ENCODE measurements around the gene HS6ST3.
"Not testable (repeated sequence)": the region's sequence is repeated elsewhere in the genome, so short reads cannot be mapped to it uniquely, and the experiment has no call there.

The HS6ST3 gene

DNA sequence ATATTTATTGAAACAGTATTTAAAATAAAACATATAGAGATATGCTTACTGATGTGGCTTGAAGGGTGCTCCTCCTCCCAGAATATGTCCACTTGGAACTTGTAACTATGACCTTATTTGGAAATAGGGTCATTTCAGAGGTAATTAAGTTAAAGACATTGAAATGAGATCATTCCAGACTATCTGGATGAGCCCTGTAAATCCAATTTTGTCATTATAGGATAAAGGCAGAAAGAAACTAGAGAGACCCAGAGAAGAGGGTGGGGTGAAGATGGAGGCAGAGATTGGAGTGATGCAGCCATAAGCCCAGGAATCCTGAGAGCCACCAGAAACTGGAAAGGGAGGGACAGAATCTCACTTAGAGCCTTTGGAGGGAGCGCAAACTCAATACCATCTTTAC is 661.2 kb downstream of the HS6ST3 start:
- no peak for DNase-seq

GRCh38 chr13:96762876-96763275 is 673.0 kb downstream of the HS6ST3 start:
- no peak for DNase-seq

DNA sequence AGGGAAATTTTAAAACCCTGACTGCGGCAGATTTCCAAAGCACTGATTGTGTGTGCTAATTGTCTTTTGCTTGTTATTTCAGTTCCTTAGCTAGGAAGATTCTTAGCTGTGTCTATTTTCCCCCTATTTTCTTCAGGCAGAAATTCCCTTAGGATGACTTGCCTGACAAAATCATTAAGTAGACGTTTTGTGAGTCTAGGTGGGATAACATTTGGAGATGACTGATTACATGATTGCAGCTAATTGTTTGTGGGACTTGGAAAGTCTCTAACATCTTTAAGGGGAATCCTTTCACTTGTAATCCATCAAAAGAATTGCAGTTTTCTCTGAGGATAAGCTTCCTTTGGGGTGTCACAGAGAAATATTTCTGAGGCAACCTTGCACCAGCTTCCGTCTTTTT is 676.4 kb downstream of the HS6ST3 start:
- DNase-seq: no peak

DNA sequence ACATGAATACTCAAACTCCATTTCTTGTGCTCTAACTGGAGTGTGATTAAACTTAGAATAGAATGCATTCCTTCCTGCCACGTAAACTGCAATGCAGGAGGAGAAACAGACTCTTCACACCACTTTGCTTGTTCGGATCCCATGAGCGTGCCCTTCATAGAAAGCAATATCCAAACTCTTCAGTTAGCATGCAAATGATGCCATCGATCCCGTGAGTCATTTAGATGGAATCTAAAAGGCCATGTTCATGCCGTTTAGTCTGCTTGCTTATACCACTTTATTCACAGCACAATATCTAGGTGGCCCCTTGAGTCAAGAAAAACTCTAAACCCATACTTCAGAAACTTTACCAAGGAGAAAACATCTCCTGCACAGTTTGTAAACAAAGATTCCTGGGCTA is 678.6 kb downstream of the HS6ST3 start:
- DNase-seq: no peak

DNA sequence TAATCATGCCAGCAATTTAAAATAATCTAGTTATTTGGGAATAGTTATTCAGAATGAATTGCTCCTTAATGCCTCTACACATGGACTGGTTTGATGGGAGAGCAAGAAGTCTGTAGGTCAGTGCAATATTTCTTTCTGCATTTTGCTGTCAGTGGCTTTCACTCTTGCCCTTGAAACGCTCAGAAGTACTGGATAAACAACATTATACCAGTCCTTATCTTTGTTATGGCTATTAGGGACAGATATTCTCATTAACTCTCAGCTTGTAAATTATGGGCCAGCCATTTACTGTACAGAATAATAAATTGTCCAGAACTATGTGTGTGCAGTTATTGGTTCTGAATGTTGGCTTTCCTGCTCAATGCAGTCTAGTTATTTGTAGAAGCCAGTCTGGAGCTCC is 680.0 kb downstream of the HS6ST3 start:
- no peak for DNase-seq

- no peak for DNase-seq
Observed at GRCh38 chr13:96771486-96772367, 681.8 kb downstream of the HS6ST3 start.

GRCh38 chr13:96772426-96772825 is 682.5 kb downstream of the HS6ST3 start:
- DNase-seq: no peak

DNA sequence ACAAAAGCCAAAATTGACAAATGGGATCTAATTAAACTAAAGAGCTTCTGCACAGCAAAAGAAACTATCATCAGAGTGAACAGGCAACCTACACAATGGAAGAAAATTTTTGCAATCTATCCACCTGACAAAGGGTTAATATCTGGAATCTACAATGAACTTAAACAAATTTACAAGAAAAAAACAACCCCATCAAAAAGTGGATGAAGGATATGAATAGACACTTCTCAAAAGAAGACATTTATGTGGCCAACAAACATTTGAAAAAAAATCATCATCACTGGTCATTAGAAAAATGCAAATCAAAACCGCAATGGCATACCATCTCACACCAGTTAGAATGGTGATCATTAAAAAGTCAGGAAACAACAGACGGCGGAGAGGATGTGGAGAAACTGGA is 688.4 kb downstream of the HS6ST3 start:
- DNase-seq: not testable (repeated sequence)

DNA sequence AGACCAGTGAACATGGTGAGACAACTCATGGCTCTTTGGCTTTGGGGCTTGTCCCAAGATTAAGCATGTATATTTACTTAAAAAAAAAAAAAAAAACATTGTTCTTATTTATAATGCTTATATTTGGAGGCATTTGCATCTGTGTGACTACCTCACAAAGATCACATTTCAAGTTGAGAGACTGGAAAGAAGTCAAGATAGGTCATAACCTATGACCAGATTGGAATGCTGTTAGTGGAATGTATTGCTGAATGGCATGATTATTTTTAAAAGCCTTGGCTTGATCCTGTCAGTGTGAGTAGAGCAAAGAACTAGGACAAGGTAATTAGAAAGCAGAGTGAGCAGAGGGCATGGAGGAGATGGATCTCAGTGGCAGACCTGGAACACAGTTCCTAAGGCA is 689.8 kb downstream of the HS6ST3 start:
- no peak for DNase-seq

DNA sequence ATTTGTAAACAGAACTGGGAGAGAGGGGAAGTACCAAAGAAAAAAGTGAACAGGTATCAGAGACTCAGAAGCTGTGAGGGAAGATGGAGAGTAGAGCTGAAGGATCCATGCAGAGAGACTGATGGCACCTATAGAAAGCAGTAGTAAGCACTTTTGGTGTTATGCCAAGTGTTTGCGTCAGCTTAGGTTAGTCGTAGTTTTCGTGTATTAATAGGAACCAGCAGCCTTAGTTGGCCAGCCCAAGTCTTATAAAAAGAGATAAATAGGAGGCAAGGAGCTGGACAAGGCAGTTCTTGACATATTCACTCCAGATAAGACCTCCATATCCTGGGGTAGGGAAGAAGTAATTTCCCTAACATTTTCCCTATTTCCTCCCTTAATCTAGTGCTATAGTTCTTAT is 690.2 kb downstream of the HS6ST3 start:
- no peak for DNase-seq

- no peak for DNase-seq
Observed at GRCh38 chr13:96781141-96781540, 691.2 kb downstream of the HS6ST3 start.

DNA sequence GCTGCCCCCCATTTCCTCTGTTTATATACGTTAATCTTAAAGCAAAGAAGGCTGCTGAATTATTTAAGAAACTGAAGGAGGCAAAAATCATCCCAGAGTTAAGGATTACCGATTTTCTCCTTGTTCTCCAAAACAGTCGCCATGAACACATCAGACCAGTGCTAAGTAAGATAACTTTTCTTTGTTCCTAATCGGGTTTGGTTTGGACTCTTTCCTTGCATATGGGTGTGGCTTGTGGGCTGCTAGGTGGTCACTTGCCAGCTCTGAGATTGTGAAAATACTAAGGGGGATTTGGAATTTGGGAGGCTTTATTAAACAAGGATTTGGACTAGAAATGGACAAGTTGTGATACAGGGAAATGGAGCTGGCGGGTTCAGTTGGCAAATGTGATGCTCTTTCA is 692.3 kb downstream of the HS6ST3 start:
- no peak for DNase-seq

DNA sequence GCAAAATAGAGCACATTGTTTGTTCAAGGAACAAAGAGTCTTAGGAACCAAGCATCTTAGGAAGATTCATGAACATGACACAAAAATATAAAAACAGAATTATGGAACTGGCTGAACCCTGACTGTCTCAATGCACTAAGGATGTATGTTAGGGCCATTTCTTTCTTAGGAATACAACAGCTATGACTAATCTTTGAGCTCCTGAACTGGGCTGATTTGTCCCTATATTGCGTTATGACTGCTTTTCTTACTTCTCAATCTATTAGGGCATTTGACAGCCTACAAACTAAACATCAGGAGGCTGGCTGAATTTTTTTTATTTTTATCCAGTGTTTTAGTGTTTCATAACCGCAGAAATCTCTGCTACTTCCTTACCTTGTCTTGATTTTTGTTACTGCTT is 693.1 kb downstream of the HS6ST3 start:
- no peak for DNase-seq

- no peak for DNase-seq
Observed at GRCh38 chr13:96783511-96783910, 693.6 kb downstream of the HS6ST3 start.

- no peak for DNase-seq
Observed at GRCh38 chr13:96785986-96786385, 696.1 kb downstream of the HS6ST3 start.

GRCh38 chr13:96792188-96792587 is 702.3 kb downstream of the HS6ST3 start:
- no peak for DNase-seq

DNA sequence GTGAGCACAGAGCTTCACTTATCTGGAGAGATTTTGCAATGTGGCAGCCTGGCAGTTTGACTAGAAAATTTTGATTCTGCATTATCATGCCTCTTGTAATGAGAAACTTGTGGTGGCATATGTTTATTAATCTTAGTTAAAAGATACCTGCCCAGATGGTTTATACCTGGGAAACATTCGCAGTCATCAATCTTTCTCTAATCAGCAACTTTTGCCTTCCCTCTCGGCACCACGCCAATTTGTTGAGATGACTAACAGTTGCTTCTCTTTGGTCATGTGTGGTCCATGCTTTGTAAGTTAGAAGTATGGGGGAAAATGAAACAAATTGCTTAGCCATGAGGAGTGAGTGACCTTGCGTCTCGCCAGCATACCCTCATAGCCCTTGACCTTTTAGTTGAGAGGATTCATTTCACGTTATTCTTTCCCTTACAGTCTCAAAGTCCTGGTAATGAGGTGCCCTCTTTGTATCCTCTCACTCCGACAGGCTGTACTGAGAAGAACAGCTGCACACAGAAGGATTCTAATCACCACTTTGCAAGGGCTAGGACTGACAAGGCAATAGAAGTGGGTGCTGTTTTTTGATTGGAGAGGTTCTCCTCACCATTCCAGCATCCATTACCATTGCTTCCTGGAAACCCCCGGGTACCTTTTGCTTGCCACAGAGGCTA is 703.0 kb downstream of the HS6ST3 start:
- DNase-seq: no peak

DNA sequence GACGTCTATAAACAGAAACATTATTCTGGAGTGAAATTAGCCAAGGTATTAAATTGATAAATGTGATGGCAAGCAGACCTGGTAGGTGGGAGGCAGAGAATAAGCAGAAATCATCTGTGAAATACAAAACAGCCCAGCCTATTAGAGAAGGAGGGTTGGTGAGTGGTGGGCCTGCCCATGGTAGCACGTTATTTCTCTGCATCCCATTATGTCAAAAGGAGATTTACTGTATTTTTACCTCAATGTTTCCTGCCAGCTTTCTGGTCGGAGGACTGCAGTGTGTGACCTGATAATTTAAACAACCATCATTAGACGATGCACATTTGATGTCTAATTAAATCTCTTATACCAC is 703.5 kb downstream of the HS6ST3 start:
- no peak for DNase-seq

DNA sequence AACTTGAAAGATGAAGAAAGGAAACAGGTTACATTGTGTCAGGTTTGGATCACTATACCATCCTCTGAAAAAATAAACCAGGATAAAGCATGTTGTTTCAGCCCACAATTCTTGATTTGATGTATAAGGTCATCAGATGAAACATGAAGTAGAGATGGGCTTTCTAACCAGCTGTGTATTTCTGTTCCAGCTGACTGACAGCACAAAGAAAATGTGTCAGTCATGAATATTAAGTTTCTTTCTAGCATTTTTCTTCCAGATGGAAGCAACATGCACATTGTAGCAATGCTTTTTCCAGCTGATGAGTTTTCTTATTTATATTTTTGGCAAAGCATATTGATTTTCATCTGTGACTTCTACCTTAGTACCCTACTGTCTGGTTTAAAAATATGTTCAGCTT is 704.8 kb downstream of the HS6ST3 start:
- no peak for DNase-seq

DNA sequence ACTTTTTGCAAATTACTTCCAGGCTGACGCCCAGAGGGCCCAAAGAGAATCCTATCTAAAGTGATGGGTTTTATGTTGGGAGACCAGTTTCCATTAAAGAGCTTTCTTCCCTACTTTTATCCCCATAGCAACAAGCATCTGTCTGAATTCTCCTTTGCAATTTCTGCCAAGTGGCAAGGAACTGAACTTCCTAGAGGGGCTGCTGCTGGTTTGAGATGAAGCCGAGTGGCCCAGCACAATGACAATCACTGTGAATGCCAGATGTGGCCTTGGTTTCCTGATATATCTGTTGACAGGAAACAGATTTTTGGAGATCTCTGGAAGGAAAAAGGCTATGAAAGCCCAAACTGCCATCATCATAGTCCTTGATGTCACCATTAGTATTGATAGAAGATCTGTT is 705.8 kb downstream of the HS6ST3 start:
- DNase-seq: no peak

DNA sequence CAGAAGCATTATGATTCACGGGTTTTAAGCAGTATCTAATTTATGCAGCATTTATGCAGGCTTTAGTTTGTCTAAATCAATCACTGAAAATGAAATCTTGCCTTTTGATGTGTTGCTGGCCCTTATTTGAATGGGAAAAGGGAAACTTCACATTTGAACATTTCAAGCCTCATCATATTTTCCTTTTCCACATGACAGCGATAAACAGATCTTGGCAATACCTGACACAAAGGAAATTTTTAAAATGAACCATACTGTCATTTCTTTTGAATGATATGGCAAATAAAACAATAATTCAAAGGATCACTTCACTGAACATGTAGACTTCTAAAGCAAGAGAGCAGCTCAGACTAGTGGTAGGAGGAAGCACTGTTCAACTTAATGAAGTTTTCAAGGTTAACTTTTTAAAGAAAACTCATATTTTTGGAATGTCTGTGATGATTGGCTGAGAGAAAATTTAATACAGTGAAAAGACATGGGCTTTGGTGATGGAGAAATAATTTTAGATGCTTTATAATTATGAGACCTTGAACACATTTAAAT is 706.3 kb downstream of the HS6ST3 start:
- no peak for DNase-seq

GRCh38 chr13:96797136-96797535 is 707.2 kb downstream of the HS6ST3 start:
- no peak for DNase-seq

DNA sequence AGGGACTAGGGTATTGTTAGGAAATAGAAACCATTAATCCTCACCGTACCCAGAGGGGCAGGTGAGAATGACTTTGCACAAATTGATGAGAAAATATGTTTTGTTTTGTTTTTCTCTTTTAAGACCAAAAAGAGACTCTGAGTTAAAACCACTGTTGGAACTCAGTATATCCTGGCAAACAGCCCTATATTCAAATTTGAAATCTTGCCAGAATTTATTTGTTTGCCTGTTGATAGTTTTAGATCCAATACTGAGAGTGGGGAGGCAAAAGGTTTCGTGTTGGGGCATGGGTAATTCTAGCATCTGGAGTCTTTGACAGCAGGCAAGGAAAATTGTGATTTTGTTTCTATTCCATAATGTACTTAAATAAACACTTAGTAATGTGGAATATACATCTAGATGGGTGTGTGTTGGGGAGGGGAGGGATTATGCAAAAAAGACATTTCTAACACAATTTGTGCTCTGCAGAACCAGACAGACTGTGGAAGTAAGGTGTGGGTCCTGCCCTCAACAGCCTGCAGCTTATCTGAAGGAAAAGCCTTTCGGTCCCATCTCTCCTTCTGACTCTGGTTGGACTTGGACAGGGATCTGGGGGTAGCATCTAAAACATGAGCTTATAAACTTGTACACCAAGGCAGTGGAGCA is 713.7 kb downstream of the HS6ST3 start:
- no peak for DNase-seq

DNA sequence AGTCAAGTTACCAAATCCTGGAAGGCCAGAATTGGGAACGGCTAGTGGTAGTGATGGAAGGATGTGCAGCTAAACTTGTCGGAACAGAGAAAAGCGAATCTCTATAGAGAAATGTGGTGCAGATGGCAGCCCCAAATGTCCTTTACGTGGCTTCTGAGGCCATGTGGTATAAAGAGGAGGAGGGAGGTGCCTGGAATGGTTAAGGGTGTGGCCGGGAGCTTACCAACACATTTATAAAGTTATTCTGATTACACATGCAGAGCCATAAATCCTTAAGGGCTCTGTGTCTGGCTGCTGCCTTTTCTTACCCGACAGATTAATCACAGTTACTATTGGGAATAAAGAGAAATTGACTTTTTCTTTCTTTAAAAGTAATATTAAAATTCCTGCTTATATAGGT is 714.3 kb downstream of the HS6ST3 start:
- no peak for DNase-seq
